ENCODE data around the gene CYP24A1. TPM values are rescaled to one million over a fixed set of nuclear protein-coding genes. Genes with fewer than 3 reads are reported as not detected.
A peak's percentile ranks its signal among the peaks of the same experiment; 100 is the strongest.

CYP24A1 gene
- total and polyA plus RNA-seq, 9 donors = 0.49 to 1.2 (median 0.72) TPM

GRCh38 chr20:54190217-54190616 is 16.4 kb upstream of the CYP24A1 start:
- WGBS (ENCODE audit: insufficient coverage) = 41% methylated on average over 2 of the region's 2 CpGs
- Histone ChIP-seq H3K4me3 (ENCODE audit: low read length) (no peak overlapping the region), H3K27ac (ENCODE audit: low read length) (no peak overlapping the region), H3K36me3 (ENCODE audit: control insufficient read depth, insufficient read depth, low read length) (no peaks in the 10 kb centered on the region), H3K27me3 (ENCODE audit: control insufficient read depth, insufficient read depth, low read length) (no peaks in the 10 kb centered on the region), H3K9me3 (replicated peaks; ENCODE audit: control insufficient read depth, low read depth, low read length) (no peaks in the 10 kb centered on the region), H3K4me1 (ENCODE audit: control insufficient read depth, insufficient read depth, low read length) (peaks cover 6% of the 10 kb centered on the region)
- peak; percentile 76 for DNase-seq

GRCh38 chr20:54189630-54190029 is 15.8 kb upstream of the CYP24A1 start:
- no peak overlapping the region for H3K4me3 ChIP-seq (ENCODE audit: low read length)
- DNase-seq = no peak
- no peaks in the 10 kb centered on the region for H3K9me3 ChIP-seq (replicated peaks; ENCODE audit: control insufficient read depth, low read depth, low read length)
- no peaks in the 10 kb centered on the region for H3K27me3 ChIP-seq (ENCODE audit: control insufficient read depth, insufficient read depth, low read length)
- H3K36me3 ChIP-seq (ENCODE audit: control insufficient read depth, insufficient read depth, low read length) = no peaks in the 10 kb centered on the region
- H3K4me1 ChIP-seq (ENCODE audit: control insufficient read depth, insufficient read depth, low read length) = peaks cover 2% of the 10 kb centered on the region
- H3K27ac ChIP-seq (ENCODE audit: low read length) = no peak overlapping the region
- no CpG with 5 or more reads among the region's 2 CpGs for WGBS (ENCODE audit: insufficient coverage)

GRCh38 chr20:54188132-54188849 is 14.5 kb upstream of the CYP24A1 start:
- Histone ChIP-seq H3K4me3 (ENCODE audit: low read length) (no peak overlapping the region), H3K9me3 (replicated peaks; ENCODE audit: control insufficient read depth, low read depth, low read length) (no peaks in the 10 kb centered on the region), H3K4me1 (ENCODE audit: control insufficient read depth, insufficient read depth, low read length) (no peaks in the 10 kb centered on the region), H3K27me3 (ENCODE audit: control insufficient read depth, insufficient read depth, low read length) (no peaks in the 10 kb centered on the region), H3K27ac (ENCODE audit: low read length) (peak overlapping the region; percentile 35), H3K36me3 (ENCODE audit: control insufficient read depth, insufficient read depth, low read length) (no peaks in the 10 kb centered on the region)
- whole genome bisulfite sequencing (ENCODE audit: insufficient coverage) = 48% methylated on average over 8 of the region's 11 CpGs
- peak; percentile 56 for DNase-seq

GRCh38 chr20:54184904-54185626 is 11.3 kb upstream of the CYP24A1 start:
- H3K27ac ChIP-seq (ENCODE audit: low read length) = no peak overlapping the region
- H3K36me3 ChIP-seq (ENCODE audit: control insufficient read depth, insufficient read depth, low read length) = no peaks in the 10 kb centered on the region
- WGBS (ENCODE audit: insufficient coverage) = 91% methylated on average over 6 of the region's 10 CpGs
- no peaks in the 10 kb centered on the region for H3K27me3 ChIP-seq (ENCODE audit: control insufficient read depth, insufficient read depth, low read length)
- H3K9me3 ChIP-seq (replicated peaks; ENCODE audit: control insufficient read depth, low read depth, low read length) = no peaks in the 10 kb centered on the region
- H3K4me1 ChIP-seq (ENCODE audit: control insufficient read depth, insufficient read depth, low read length) = no peaks in the 10 kb centered on the region
- no peak overlapping the region for H3K4me3 ChIP-seq (ENCODE audit: low read length)
- no peak for DNase-seq

GRCh38 chr20:54184071-54184470 is 10.3 kb upstream of the CYP24A1 start:
- no peak overlapping the region for H3K4me3 ChIP-seq (ENCODE audit: low read length)

GRCh38 chr20:54180931-54181330 is 7.1 kb upstream of the CYP24A1 start:
- no peaks in the 10 kb centered on the region for H3K36me3 ChIP-seq (ENCODE audit: control insufficient read depth, insufficient read depth, low read length)
- no peak overlapping the region for H3K4me3 ChIP-seq (ENCODE audit: low read length)
- H3K4me1 ChIP-seq (ENCODE audit: control insufficient read depth, insufficient read depth, low read length) = no peaks in the 10 kb centered on the region
- WGBS (ENCODE audit: insufficient coverage) = no CpG with 5 or more reads among the region's 1 CpG
- no peak for DNase-seq
- no peaks in the 10 kb centered on the region for H3K27me3 ChIP-seq (ENCODE audit: control insufficient read depth, insufficient read depth, low read length)
- no peaks in the 10 kb centered on the region for H3K9me3 ChIP-seq (replicated peaks; ENCODE audit: control insufficient read depth, low read depth, low read length)
- H3K27ac ChIP-seq (ENCODE audit: low read length) = no peak overlapping the region

More at GRCh38 chr20:54184071-54184470, 10.3 kb upstream of the CYP24A1 start:
- peak; percentile 86 for DNase-seq
- no peaks in the 10 kb centered on the region for H3K4me1 ChIP-seq (ENCODE audit: control insufficient read depth, insufficient read depth, low read length)
- no peaks in the 10 kb centered on the region for H3K36me3 ChIP-seq (ENCODE audit: control insufficient read depth, insufficient read depth, low read length)
- WGBS (ENCODE audit: insufficient coverage) = no CpG with 5 or more reads among the region's 3 CpGs
- H3K9me3 ChIP-seq (replicated peaks; ENCODE audit: control insufficient read depth, low read depth, low read length) = no peaks in the 10 kb centered on the region
- no peak overlapping the region for H3K27ac ChIP-seq (ENCODE audit: low read length)
- H3K27me3 ChIP-seq (ENCODE audit: control insufficient read depth, insufficient read depth, low read length) = no peaks in the 10 kb centered on the region

- H3K9me3 ChIP-seq (replicated peaks; ENCODE audit: control insufficient read depth, low read depth, low read length) = no peaks in the 10 kb centered on the region
- no CpG with 5 or more reads among the region's 2 CpGs for WGBS (ENCODE audit: insufficient coverage)
- no peaks in the 10 kb centered on the region for H3K36me3 ChIP-seq (ENCODE audit: control insufficient read depth, insufficient read depth, low read length)
- DNase-seq = no peak
- H3K27me3 ChIP-seq (ENCODE audit: control insufficient read depth, insufficient read depth, low read length) = peaks cover 3% of the 10 kb centered on the region
- H3K27ac ChIP-seq (ENCODE audit: low read length) = no peak overlapping the region
- no peak overlapping the region for H3K4me3 ChIP-seq (ENCODE audit: low read length)
- H3K4me1 ChIP-seq (ENCODE audit: control insufficient read depth, insufficient read depth, low read length) = no peaks in the 10 kb centered on the region
These were observed 6.2 kb upstream of the CYP24A1 start for GRCh38 chr20:54179946-54180345.

GRCh38 chr20:54178256-54178655 is 4.5 kb upstream of the CYP24A1 start:
- Histone ChIP-seq H3K9me3 (replicated peaks; ENCODE audit: control insufficient read depth, low read depth, low read length) (no peaks in the 10 kb centered on the region), H3K4me1 (ENCODE audit: control insufficient read depth, insufficient read depth, low read length) (peaks cover 11% of the 10 kb centered on the region), H3K27ac (ENCODE audit: low read length) (no peak overlapping the region), H3K4me3 (ENCODE audit: low read length) (no peak overlapping the region), H3K36me3 (ENCODE audit: control insufficient read depth, insufficient read depth, low read length) (no peaks in the 10 kb centered on the region), H3K27me3 (ENCODE audit: control insufficient read depth, insufficient read depth, low read length) (peaks cover 20% of the 10 kb centered on the region)
- no peak for DNase-seq
- WGBS (ENCODE audit: insufficient coverage) = 100% methylated on average over 1 of the region's 2 CpGs

GRCh38 chr20:54177378-54177777 is 3.6 kb upstream of the CYP24A1 start:
- H3K4me1 ChIP-seq (ENCODE audit: control insufficient read depth, insufficient read depth, low read length) = peaks cover 19% of the 10 kb centered on the region
- 89% methylated on average over 5 of the region's 6 CpGs for WGBS (ENCODE audit: insufficient coverage)

GRCh38 chr20:54176610-54177009 is 2.8 kb upstream of the CYP24A1 start:
- WGBS (ENCODE audit: insufficient coverage) = no CpG with 5 or more reads among the region's 2 CpGs
- Histone ChIP-seq H3K4me3 (ENCODE audit: low read length) (no peak overlapping the region), H3K27ac (ENCODE audit: low read length) (no peak overlapping the region), H3K9me3 (replicated peaks; ENCODE audit: control insufficient read depth, low read depth, low read length) (no peaks in the 10 kb centered on the region), H3K4me1 (ENCODE audit: control insufficient read depth, insufficient read depth, low read length) (peaks cover 19% of the 10 kb centered on the region), H3K36me3 (ENCODE audit: control insufficient read depth, insufficient read depth, low read length) (no peaks in the 10 kb centered on the region), H3K27me3 (ENCODE audit: control insufficient read depth, insufficient read depth, low read length) (peaks cover 30% of the 10 kb centered on the region)
- no peak for DNase-seq

More at GRCh38 chr20:54177378-54177777, 3.6 kb upstream of the CYP24A1 start:
- Histone ChIP-seq H3K4me3 (ENCODE audit: low read length) (no peak overlapping the region), H3K36me3 (ENCODE audit: control insufficient read depth, insufficient read depth, low read length) (no peaks in the 10 kb centered on the region), H3K27me3 (ENCODE audit: control insufficient read depth, insufficient read depth, low read length) (peaks cover 29% of the 10 kb centered on the region), H3K9me3 (replicated peaks; ENCODE audit: control insufficient read depth, low read depth, low read length) (no peaks in the 10 kb centered on the region), H3K27ac (ENCODE audit: low read length) (no peak overlapping the region)
- DNase-seq = no peak
